Cerebellar cortex (tissue), 1 donor: ENCODE results near the gene PDE1A.
"Not testable (repeated sequence)": the region's sequence is repeated elsewhere in the genome, so short reads cannot be mapped to it uniquely, and the experiment has no call there.

Experiments
- DNase-seq: peaks from one replicate; pipeline ENCODE4 v3.0.0-alpha.2; 2015; ENCODE audit warnings: low spot score

Gene PDE1A

DNA sequence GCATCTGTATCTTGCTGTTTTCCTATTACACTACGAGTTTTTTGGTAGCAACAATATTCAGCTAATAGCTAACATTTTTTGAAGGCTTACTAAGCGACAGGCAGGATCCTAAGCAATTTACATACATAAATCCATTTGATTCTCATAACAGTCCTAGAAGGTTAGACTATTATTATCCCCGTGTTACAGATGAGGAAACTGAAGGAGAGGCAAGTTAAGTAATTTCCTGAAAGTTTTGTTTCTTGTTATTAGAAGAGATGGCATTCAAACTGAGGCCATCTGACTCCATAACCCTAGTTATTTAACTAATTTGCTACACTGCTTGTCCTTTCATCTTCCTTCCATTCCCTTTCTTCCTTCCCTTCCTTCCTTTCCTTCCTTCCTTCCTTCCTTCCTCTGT is 68.2 kb downstream of the PDE1A start:
- DNase-seq = no peak

GRCh38 chr2:182355815-182356214 is 71.0 kb downstream of the PDE1A start:
- no peak for DNase-seq

DNA sequence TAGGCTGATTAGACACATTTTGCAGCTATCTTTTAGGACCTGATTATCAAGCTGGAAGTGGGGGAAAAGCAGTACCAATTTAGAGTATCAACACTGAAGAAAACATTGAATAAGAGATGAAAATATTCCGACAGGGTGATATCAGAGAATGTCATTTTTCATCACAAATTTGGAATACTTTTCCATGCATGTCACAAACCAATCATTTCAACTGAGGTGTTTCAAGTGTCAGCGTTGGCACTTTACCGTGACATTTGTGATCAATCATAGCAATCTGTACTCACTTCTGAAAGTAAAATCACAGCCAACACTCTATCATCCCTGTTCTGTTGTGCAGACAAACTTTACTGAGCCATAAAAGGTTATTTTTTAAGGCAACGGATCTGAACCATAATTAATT is 75.4 kb downstream of the PDE1A start:
- DNase-seq = no peak

GRCh38 chr2:182349268-182349667 is 77.6 kb downstream of the PDE1A start:
- DNase-seq = no peak

- no peak for DNase-seq
These were observed 81.5 kb downstream of the PDE1A start for GRCh38 chr2:182345384-182345783.

DNA sequence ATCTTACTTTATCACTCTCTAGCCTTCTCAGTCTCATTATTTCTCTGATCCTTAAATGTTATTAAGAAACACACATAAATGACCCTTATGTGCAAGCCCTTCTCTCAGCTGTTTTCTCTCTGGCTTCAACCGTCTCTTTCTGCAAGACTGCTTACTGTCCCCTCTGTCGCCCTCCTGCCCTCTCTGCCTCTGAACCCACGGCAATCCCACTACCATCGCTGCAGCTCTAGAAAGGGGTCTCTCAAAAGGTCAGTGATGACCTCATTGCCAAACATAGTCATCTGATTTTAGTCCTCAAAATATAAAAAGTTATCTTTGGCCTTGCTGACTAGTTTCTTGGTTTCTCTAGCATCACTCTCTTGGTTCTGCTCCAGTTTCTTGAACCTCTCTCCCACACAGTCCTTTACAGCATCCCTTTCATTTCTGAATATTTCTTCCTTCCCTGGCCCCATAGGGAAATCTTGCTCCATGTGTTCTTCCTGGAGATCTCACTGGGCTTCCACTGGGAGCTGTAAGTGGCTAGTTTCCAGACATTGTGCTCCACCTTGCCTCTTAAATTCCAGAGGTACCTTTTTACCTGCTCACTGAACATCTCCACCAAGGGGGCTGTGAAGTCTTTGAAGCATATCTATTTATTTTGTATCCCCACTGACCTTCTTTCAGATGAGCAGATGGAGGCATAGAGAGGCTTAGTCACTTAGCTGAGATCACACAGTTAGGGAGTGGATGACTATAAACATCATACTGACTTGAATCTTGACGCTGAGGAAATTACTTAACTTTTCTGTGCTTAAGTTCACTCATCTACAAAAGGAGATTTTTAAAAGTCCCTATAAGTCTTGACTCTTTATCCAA is 96.2 kb downstream of the PDE1A start:
- DNase-seq = no peak

GRCh38 chr2:182324665-182325064 is 102.2 kb downstream of the PDE1A start:
- no peak for DNase-seq

- DNase-seq = peak; percentile 54
These were observed 105.7 kb downstream of the PDE1A start for GRCh38 chr2:182321096-182321495.

GRCh38 chr2:182319556-182320505 is 107.0 kb downstream of the PDE1A start:
- DNase-seq = peak; percentile 67

- DNase-seq = no peak
These were observed 108.2 kb downstream of the PDE1A start for GRCh38 chr2:182318466-182319220.

DNA sequence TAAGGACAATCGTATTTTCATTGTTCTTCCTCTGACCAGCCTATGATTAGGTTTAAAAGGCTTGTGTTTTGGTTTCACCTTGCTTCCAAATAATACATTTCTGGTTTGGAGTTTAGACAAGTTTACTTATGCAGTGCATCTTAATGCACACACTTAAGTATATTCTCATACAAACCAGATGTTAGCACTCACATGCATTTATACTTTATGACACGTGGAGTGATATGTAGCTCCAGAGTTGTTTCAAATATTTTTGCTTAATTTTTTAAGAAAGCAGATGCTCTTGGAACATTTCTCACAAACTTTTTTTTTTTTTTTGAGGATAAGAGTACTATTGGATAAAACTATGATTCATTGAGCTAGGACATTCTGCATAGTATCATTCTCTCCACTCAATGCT is 109.9 kb downstream of the PDE1A start:
- no peak for DNase-seq

DNA sequence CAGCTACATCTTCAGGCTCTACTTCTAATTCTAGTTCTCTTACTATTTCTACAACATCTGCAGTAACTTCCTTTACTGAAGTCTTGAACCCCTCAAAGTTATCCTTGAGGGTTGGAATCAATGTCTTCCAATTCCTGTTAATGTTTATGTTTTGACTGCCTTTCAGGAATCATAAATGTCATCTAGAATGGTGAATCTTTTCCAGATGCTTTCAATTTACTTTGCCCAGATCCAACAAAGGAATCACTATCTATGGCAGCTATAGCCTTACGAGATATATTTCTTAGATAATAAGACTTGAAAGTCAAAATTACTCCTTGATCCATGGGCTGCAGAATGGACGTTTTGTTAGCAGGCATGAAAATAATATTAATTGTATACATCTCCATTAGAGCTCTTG is 123.9 kb downstream of the PDE1A start:
- DNase-seq = no peak

DNA sequence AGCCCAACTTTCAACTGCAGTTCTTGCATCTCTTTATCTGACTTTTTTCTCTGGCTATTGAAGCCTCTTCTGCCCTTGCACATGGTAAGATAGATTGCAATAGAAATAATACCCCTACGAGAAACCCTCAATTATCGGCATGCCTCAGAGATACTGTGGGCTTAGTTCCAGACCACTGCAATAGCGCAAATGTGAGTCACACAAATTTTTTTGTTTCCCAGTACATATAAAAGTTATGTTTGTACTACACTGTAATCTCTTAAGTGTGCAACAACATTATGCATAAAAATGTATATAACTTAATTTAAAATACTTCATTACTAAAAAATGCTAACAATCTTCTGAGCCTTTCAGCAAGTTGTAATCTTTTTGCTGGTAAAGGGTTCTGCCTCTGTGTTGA is 124.7 kb downstream of the PDE1A start:
- DNase-seq = no peak

DNA sequence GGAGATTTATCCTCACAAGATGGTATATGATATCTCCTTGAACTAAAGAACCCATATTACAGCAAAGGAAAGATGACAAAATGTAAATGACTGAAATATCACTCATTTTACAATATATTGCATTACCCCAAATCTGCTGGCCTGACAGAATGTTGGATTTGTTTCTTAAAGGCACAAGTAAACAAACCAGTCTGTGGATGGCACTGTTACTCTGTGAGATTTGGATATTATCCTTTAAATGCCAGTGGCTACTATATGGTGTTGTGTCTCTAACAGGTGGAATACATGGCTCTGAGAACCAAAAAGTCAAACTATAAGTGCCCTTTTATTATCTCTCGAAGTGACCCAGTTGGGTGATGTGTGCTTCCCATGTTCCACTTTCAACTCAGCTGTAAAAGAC is 125.7 kb downstream of the PDE1A start:
- no peak for DNase-seq

GRCh38 chr2:182300608-182301007 is 126.2 kb downstream of the PDE1A start:
- no peak for DNase-seq

- no peak for DNase-seq
These were observed 127.2 kb downstream of the PDE1A start for GRCh38 chr2:182299632-182300031.

DNA sequence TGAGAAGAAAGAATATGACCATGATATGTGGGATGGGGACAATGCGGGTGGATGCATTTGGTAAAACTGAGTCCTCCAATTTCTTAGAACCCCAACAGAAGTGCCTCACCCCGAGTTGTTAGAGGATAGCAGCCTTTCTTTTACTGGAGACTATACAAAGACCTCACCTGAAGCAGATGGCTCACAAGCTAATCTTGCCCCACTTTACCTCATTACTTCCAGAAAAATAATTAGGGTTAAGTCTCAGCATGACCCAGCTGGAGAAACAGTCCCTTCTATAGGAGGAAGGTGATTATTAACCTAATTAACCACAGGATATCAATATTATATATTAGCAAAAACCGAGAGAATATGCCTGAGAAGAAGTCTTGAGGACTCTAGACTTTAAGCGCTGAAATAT is 128.4 kb downstream of the PDE1A start:
- DNase-seq = peak; percentile 59

- DNase-seq = no peak
These were observed 135.5 kb downstream of the PDE1A start for GRCh38 chr2:182291296-182291695.

- DNase-seq = no peak
These were observed 143.3 kb downstream of the PDE1A start for GRCh38 chr2:182283512-182283911.

DNA sequence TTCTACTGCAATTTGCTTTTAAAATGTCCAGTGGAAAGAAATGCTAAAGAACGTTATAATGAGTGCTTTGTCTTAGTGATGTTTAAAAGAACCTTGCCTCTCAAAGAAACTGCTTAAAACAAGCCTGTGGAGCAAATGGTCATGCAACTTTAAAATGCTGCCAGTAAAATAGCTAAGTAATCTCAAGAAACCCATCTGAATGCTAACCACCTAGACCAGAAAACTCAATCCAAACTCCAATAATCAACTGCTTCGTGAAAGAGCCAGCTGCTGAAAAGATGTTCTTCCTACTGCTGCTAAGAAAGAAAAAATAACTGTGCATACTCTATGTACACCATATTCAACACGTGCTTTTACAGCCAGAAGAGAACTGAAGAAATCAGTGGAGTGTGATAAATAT is 145.6 kb downstream of the PDE1A start:
- DNase-seq = no peak

DNA sequence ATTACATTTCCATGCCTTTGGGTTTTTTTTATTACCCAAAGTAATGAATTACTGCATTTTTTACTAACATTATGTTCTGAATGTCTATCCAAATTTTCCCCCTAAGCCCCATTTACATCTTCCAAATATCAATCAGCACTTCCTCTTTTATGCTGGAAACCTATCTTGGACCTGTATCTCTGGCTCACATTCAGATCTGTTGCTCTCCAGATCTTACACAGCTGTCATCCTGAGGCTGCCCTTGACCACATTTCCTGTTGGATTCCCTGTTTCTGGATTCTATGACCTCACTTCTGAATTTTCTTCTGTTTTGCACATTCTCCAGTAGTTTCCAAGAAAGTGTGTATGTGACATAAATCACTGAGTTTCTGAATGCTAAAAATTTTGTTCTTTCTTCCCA is 146.7 kb downstream of the PDE1A start:
- DNase-seq = peak; percentile 53

DNA sequence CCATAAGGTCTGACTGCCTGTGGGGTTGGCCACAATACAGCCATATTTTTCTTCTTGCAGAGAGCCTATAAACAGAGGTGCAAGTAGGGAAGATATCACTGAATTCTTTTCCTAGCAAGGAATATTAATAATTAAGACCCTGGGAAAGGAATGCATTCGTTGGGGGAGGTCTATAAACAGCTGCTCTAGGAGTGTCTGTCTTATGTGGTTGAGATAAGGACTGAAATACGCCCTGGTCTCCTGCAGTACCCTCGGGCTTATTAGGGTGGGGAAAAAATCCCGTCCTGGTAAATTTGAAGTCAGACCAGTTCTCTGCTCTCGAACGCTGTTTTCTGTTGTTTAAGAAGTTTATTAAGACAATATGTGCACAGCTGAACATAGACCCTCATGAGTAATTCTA is 150.2 kb downstream of the PDE1A start:
- not testable (repeated sequence) for DNase-seq
